NCI-H146 (cell line): ENCODE results near the gene ATP5MC3.

Experiments used
- DNase-seq: peaks from one replicate; lab custom pipeline; 2025; lab: John Stamatoyannopoulos, UW

Gene ATP5MC3

GRCh38 chr2:175167792-175168563 is 13.5 kb downstream of the ATP5MC3 start, which contains the start of gene ATF2:
Gene ATF2, minus strand, starts transcription at chr2:175168203. Its CDS starts 31,760 bp downstream, at chr2:175136443.
- DNase-seq, result peak; percentile 99

GRCh38 chr2:175167076-175167791 is 14.3 kb downstream of the ATP5MC3 start:
- DNase-seq, result peak; percentile 68

DNA sequence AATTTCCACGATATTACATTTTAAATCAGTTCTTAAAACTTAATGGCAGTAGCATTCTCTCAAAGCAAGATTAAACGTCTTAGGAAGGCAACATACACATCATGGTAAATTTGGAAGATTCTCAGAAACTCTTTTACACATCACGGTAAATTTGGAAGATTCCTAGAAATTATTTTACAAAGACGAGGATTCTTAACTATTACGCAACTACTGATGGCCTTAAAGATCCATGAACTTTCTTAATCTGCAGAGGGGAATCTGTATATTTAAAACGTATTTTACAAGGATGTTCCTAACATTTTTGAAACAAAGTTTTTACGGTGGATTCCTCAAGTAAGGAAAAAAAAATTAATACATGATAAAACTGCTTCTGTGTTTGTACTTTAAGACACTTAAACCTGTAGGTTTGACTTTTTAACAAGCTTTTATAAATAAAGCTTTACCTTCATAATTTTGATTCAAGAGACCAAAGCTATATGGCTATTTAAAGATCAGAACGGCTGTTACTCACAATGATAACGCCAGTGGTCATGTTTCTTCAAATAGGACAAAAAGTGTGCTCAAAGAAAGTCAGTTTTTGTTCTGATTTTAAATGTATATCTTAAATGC is 15.2 kb downstream of the ATP5MC3 start:
- DNase-seq, result no peak

- DNase-seq, result no peak
Measured at GRCh38 chr2:175164235-175164634, 17.3 kb downstream of the ATP5MC3 start.

DNA sequence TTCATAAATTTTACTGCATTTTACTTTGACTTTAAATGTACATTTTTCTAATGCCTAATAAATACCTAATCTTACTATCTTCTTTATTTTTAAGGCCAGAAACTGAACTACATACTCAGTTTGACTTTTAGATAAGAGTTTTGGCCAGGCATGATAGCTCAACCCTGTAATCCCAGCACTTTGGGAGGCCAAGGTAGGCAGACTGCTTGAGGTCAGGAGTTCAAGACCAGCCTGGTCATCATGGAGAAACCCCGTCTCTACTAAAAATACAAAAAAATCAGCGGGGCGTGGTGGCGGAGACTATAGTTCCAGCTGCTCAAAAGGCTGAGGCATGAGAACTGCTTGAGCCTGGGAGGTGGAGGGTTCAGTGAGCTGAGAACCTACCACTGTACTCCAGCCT is 22.6 kb downstream of the ATP5MC3 start:
- DNase-seq, result no peak

GRCh38 chr2:175156534-175156933 is 25.0 kb downstream of the ATP5MC3 start:
- DNase-seq, result no peak

GRCh38 chr2:175154661-175155082 is 26.8 kb downstream of the ATP5MC3 start:
- no peak for DNase-seq

DNA sequence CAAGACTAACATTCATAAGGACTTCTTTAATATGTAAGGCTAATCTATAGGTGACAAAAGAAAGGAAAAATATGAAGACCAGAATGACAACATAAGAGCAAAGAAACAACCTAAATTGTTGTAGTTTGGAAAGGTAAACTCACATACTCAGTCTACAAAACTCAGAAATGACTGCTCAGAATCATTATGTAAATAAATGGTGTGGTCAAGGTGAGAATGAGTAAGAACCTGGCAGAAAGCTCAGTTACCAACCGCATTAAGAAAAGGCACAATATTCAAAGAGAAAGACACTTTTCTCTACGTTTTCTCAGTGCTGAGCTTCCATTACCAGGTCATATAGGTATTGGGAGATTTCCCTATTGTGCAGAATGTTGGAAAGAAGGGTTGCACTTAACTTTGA is 29.3 kb downstream of the ATP5MC3 start:
- DNase-seq, result no peak

DNA sequence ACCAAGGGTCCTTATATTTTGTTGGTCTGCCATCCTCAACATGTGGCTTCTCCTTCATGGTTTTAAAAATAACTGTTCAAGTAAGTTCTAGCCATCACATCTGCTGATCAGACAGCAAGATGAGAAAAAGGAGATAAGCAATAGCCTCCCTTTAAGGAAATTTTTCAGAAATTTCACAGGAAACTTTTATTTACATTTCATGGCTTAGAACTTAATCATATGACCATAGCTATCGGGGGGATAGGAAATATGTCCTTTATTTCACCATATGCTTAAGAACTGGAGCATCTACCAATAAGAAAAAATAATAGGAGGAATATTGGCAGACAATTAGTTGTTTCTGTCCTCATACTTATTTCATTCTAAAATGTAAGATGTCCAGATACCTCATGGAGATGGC is 29.7 kb downstream of the ATP5MC3 start:
- no peak for DNase-seq

DNA sequence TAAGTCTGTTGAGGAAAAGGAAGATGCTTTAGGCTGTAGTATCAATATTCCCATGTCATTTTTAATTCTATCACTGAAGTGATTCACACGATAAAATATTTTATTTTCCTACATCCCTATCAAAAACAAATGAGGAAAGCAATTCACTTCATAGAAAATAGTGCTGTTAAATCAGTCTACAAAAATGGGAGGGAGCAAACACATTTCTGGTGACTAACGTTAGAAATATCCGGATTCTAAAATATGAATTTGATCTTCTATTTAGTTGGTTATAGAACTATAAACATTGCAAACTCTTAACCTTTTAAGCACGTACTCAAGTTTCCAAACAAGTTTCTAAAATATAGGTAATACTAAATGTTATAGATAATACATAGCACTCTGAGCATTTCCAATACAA is 34.3 kb downstream of the ATP5MC3 start:
- DNase-seq, result no peak

- DNase-seq, result no peak
Measured at GRCh38 chr2:175143678-175144077, 37.8 kb downstream of the ATP5MC3 start.

DNA sequence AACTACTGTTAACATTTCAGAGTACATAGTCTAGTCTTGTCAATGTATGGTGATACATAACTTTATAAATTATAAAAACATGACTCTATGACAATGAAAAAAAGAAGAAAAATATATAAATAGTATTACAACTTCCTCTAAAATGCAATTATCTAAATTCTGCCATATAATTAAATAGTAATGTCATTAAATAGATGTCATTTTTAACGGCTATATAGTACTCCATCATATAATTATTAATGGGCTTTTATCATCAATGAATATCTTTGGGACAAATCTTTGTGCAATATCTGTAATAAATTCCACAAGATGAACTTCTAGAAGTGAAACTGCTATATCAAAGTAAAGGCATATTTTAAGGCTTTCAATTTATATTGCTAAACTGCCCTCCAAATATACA is 38.3 kb downstream of the ATP5MC3 start:
- DNase-seq, result no peak

GRCh38 chr2:175140332-175140731 is 41.2 kb downstream of the ATP5MC3 start:
- no peak for DNase-seq

DNA sequence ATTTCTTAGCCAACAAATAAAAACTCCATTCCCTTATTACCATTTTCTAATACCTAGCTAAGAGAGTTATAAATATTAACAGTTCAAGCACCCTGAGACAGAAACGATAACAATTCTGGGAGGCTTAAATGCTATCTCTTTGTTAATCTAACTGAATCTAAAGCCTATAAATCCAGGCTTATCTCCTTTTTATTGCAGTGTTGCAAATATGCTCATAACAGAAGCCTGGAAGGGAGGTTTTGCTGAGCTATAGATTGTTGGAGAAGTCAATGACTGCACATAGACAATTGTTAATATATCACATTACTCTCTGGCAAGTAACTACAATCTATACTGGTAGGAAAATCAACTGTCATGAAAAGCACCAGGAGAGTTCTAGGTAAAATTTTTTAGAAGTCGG is 43.7 kb downstream of the ATP5MC3 start:
- no peak for DNase-seq

GRCh38 chr2:175136334-175137215 is 44.9 kb downstream of the ATP5MC3 start:
- no peak for DNase-seq

- no peak for DNase-seq
Measured at GRCh38 chr2:175135862-175136261, 45.6 kb downstream of the ATP5MC3 start.

- DNase-seq, result no peak
Measured at GRCh38 chr2:175135177-175135576, 46.3 kb downstream of the ATP5MC3 start.

DNA sequence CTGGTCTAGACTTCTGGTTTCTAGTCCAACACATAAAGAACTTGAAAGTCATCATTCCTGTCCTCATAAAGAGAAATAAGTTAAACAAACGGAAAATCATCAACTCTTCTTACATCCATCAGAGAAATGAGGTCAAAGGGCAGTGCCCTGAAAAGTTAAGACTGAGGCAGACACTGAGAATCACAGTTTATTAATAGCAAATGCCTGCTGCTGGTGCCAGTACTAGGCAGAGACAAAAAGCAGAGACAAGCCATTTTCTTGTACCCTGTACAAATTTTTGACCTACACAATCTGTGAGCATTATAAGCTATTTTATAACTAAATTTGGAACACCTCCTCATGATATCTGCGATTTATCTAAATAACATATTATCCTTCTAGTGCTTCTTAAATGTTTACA is 50.3 kb downstream of the ATP5MC3 start:
- DNase-seq, result no peak

DNA sequence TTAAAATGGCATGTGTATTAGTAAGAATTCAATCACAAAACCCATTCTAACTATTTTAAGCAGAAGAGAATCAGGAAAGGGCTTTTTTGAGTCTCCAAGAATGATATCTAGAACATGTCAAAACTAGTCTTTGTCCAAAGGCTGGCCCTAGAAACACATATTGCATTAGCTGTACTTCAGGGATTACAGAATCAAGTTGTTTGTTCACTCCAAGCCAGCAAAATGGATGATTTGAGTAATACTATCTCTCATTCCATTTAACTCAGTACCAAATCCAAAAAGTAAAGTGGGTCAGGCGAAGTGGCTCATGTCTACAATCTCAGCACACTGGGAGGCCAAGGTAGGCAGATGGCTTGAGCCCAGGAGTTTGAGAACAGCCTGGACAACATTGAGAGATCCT is 54.8 kb downstream of the ATP5MC3 start:
- no peak for DNase-seq
